Activated naive CD8-positive, alpha-beta T cell treated with anti-CD3 and anti-CD28 coated beads, Interleukin-2, amount 50 U/mL, for 16 hours (primary cell): Measurements from ENCODE around the gene JAM3.

ENCODE experiments used
- DNase-seq: peaks from one replicate; pipeline ENCODE4 v3.0.0-alpha.2; 2020; ENCODE audit warnings: low read depth, low spot score

Gene JAM3

GRCh38 chr11:134068829-134069425, at the start of gene JAM3:
Gene JAM3, plus strand, starts transcription at chr11:134069072. Its CDS starts 12 bp downstream, at chr11:134069084.
- peak; percentile 93 for DNase-seq

- no peak for DNase-seq
Observed at GRCh38 chr11:134019500-134019899, 49.4 kb upstream of the JAM3 start.

DNA sequence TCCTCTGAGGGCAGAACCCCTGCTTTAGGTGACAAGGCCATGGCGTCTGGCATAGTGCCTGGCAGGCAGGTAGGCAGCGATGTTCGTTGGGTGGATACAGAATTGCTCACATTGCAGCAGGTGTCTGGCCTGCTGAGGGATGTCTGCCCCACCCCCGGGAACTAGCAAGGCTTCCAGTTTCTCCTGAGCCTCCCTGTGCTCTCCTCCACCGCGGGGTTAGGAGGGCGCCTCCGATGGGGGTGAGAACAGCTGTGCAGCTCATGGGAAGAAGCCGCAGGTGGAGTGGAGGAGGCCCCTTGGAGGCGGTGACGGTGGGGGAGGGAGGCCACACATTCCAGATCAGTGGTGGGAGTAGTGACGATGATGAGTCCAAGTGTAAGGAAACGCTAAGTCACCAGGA, 48.3 kb upstream of the JAM3 start:
- DNase-seq, result no peak

- no peak for DNase-seq
Observed at GRCh38 chr11:134021326-134021725, 47.5 kb upstream of the JAM3 start.

GRCh38 chr11:134022748-134023147, 46.1 kb upstream of the JAM3 start:
- DNase-seq, result no peak

GRCh38 chr11:134024420-134025081, 44.3 kb upstream of the JAM3 start:
- DNase-seq, result no peak

DNA sequence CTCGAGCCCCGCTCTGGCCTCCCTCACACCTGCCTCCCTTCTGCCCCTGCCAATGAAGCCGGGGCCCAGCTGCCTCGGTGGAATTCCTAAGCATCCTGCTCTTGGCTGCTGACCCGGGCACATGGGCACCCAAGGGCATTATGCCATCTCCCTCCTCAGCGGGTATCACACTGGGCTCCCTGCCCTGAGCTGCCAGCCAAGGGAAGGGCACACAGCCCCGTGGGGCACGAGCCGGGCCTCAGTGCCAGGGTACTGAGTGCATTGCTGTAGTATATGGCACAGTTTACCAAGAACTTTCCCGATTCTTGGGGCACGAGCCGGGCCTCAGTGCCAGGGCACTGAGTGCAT, 43.8 kb upstream of the JAM3 start:
- no peak for DNase-seq

DNA sequence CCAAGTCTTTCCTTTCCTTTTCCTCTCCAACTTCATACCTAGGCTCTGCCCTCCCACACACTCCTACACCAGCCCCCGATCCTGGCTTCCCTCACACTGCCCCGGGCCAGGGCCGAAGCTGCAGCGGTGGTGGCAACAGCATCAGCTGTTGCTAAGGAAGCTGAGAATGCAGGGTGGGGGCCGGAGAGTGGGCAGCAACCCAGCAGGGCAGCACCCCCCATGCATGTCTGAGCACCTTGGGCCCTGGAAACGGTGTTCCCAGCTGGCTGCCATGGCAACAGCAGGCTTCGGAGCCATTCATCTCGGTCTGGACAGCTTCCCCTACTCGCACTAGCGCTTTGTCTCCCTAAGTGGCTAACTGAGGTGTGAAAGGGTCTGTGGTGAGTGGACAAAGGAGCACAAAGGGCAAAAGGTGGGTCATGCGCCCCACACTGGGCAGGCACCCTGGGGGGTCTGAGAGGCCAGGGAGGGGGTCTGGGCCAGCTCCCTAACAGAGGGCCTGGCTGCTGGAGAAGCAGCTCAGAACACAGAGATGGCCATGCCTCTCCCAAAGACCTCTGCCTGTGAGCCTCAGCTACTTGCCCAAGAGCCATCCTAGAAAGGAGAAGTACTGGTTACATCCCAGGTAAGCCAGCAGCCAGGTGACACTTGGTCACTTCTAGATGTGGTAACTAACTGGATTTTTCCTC, 42.1 kb upstream of the JAM3 start:
- no peak for DNase-seq

GRCh38 chr11:134027671-134028070, 41.2 kb upstream of the JAM3 start:
- no peak for DNase-seq

GRCh38 chr11:134028368-134028920, 40.4 kb upstream of the JAM3 start:
- no peak for DNase-seq

DNA sequence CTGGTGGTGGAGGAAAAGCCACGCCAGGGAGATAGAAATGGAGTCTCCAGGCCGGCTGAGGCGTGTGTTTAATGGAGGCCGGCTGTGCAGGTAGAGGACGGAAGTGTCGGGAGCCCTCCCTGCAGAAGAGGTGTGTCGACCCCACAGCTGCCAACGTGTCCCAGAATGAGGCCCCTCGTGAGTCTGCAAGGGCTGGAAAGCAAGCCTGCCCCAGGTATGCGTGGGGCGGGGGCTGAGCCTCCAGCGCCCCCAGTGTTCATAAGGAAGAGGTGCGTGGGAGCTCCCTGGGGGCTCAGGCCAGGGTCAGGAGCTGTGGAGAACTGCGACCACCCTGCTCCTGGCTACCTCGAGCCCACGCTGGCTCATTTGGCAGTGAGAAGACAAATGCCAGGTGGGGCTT, 38.0 kb upstream of the JAM3 start:
- no peak for DNase-seq

DNA sequence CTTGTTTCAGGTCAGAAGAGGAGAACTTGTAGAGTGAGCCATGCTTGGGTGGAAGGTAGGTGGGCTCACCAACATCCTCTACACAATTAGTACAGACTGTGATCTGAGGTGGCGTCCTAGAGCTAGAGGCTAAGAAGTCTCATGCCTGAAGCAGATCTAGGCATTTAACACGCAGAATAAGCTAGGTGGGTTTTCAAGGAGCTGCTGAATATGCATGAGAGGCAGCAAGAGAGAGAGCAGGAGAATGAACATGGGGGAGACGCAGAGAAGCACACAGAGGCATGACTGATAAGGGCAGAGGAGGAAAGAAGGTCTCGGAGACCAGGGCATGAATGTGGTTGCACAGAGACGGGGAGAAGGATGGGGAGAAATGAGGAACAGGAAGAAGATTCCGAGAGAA, 36.8 kb upstream of the JAM3 start:
- DNase-seq, result no peak

DNA sequence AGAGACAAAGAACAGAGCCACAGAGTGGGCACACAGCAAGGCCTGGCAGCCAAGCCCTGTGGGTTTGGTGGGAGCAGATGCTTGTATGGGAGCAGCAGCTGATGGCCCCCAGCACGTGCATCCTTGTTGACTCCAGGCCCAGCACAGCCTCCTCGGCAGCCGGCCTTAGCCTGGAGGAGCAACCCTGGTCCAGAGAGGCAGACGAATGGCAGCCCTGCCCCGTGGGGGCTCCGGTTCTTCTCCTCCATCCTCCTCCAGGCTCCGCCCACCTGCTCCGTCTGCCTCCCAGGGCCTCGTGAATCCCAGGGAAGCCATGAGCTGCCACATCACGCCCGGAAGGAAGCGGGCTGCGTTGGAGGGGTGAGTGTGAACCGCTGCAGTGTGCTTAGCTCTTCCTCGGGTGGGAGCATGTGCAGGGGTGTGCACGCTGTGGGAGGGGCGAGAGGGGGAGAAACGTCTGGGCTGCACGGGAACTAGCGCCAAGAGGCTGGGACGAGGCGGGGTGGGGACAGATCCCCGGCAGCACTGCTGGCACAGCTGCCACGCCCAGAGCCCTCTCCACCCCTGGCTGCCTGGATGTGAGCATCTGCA, 36.3 kb upstream of the JAM3 start:
- no peak for DNase-seq

DNA sequence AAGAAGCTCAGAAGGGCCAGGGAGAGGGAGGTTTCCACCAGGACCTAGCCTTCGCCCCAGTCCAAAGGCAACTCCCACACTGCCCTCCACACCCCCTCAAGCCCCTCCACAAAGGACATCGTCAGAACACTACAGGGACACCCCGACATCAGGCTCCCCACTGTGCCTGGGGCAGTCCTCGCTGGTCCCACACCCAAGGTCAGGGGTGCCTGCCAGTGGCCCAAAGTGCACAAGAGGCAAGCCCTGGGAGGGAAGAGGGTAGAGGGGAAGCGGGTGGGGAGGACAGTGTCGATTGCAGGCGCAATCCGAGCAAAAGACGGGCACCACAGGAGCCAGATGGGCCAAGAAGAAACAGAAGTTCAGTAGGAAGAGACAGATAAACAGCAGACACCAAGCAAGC, 35.6 kb upstream of the JAM3 start:
- no peak for DNase-seq

DNA sequence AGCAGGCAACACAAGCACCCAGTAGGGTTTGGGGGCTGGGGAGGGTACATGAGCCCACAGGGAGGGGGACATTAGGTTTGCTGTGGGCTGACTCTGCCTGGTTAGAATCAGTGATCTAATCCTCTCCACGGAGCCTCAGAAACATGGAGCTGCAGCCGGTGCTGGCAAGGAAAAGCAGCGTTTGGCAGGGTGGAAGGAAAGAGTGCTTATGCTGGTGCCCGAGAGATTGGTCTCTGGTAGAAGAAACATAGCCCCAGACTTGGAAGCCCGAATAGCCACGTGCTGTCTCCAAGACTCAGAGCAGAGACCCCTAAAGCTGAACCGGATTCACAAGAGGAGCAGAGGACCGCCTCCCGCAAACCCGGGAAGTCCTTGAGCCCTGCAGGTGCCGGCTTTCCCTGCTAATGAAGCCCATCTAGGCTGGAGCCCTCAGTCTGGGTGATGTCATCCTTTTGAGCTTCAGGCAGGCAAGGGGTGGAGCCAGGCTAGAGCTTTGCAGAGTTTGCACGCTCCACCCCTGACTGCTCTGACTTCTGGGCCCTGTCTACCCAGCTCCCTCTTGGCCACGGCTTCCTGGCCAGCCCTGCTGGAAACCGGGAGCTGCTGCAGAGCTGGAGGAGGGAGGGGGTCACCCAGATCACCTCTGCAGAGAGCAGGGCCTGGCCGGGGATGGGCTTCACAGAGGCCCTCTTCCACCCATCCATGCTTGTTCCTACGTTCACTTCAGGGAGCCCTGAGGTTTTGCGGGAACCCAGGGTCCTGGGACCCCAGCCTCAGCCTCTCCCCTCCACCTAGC, 35.0 kb upstream of the JAM3 start:
- DNase-seq, result peak; percentile 38

- DNase-seq, result no peak
Observed at GRCh38 chr11:134034496-134035381, 34.1 kb upstream of the JAM3 start.

DNA sequence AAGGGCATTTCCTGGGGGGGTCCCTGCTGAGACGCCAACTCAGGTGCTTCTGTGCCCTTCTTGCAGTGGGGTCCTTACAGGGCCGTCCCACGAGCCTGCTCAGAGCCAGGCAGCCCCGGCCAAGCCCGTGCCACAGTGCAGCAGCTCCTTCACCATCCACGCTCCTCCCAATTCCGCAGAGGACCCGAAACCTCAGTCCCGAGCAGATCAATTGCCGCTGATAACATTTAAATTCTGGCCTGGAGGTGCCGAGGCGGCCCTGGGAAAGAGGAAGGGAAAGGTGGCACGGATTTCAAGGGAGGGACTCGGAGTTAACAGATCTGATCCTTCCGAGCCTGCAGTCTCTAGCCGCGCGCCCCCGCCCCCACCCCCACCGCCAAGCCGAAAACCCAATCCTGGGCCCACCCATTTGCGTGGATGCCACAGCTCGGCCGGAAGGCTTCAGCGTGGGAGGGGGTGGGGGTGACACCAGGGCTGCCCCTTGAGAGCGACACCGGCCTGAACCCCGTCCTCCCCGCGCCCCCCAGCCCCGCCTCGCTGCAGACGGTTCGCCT, 32.3 kb upstream of the JAM3 start:
- no peak for DNase-seq

- DNase-seq, result no peak
Observed at GRCh38 chr11:134037046-134037908, 31.6 kb upstream of the JAM3 start.

DNA sequence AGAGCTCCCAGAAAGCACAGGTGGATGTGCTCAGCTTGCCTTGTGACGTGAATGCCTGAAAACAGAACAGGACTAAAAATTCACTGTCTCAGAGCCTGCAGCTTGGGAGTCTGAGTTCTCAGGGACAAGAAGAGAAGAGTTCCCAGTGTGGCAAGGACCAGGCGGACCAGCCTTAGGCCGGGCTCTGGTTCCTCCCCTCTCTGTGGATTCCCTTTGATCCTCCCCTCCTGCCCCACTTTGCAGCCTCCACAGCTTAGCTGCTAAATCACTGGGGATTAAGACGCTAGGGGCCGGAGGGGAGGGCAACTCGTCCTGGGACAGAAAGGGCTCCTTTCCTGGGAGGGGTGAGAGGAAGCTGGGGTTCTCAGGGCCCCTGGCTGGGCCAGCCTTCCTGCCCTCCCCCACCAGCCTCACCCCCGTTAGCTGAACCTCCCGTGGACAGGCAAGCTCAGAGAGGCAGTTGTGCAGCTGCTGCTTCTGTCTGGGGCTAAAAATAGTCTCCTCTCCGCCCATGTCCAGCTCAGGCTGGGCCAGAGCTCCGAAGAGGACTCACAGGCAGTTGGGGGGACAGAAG, 29.9 kb upstream of the JAM3 start:
- DNase-seq, result no peak
